Measurements from ENCODE around the gene SPDYE18.
"Not testable (repeated sequence)": the region's sequence is repeated elsewhere in the genome, so short reads cannot be mapped to it uniquely, and the experiment has no call there.

GRCh38 chr7:77105904-77106303, 43.5 kb upstream of the SPDYE18 start:
- not testable (repeated sequence) for TF ChIP-seq POLR2AphosphoS5 (IDR thresholded peaks at IDR 0.05; ENCODE audit: borderline replicate concordance, low read depth, low read length); FOXP2 (optimal IDR thresholded peaks at IDR 0.05; ENCODE audit: control extremely low read depth, extremely low read length, insufficient read depth)
